Measurements from ENCODE around the gene A4GNT. TPM values are rescaled to one million over a fixed set of nuclear protein-coding genes. Genes with fewer than 3 reads are reported as not detected.

A4GNT gene
- total and polyA plus RNA-seq, 7 donors, result not detected

DNA sequence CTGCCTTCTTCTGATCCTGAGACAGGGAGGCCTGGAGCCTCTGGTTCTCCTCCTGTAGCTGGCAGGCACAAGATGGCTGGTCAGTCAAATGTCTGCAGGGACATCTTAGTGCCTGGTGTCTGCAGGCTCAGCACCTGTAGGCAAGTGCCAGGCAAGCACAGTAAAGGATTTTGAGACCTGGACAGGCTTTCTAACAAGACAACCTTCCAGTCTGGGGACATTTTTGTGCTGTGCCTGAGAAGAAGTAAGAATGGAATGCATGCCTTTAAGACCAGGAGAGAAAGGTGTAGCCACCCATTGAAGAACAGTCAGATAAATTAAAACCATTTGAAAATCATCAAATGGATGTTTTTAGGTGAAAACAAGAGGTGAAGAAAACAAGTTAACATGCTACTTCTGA is 48.0 kb downstream of the A4GNT start:
- H3K4me3 ChIP-seq, result no peak overlapping the region
- intact Hi-C loops (cut with DNase I), result loop anchor here (5.0 kb wide), 1 partner anchor 33 kb away; the partner anchor contains the start of gene DZIP1L
- H3K27ac ChIP-seq, result no peak overlapping the region
- no peaks in the 10 kb centered on the region for H3K27me3 ChIP-seq
- peaks cover 0 to 13% (median 11%) of the 10 kb centered on the region in 4 donors for H3K4me1 ChIP-seq
- peaks cover 0 to 52% (median 27%) of the 10 kb centered on the region in 4 donors for H3K36me3 ChIP-seq
- no peaks in the 10 kb centered on the region for H3K9me3 ChIP-seq
- TF ChIP-seq POLR2AphosphoS5 (IDR thresholded peaks at IDR 0.05) (no peak), POLR2A (IDR thresholded peaks at IDR 0.05) (no peak), EP300 (IDR thresholded peaks at IDR 0.05) (no peak), CTCF (IDR thresholded peaks at IDR 0.05) (no peak)
- no peak for DNase-seq

GRCh38 chr3:138082992-138083386 is 49.2 kb downstream of the A4GNT start:
- no peak for DNase-seq
- Histone ChIP-seq H3K27ac (peak overlapping the region in 2 of 4 donors; percentile 46 to 52), H3K9me3 (no peaks in the 10 kb centered on the region), H3K27me3 (no peaks in the 10 kb centered on the region), H3K4me3 (no peak overlapping the region), H3K4me1 (peaks cover 0 to 13% (median 11%) of the 10 kb centered on the region in 4 donors), H3K36me3 (peaks cover 0 to 56% (median 27%) of the 10 kb centered on the region in 4 donors)
- intact Hi-C loops (cut with DNase I), result loop anchor here (5.0 kb wide), 1 partner anchor 34 kb away; the partner anchor contains the start of gene DZIP1L
- TF ChIP-seq POLR2AphosphoS5 (IDR thresholded peaks at IDR 0.05), result no peak
- TF ChIP-seq CTCF (IDR thresholded peaks at IDR 0.05), result no peak
- TF ChIP-seq POLR2A (IDR thresholded peaks at IDR 0.05), result no peak
- no peak for TF ChIP-seq EP300 (IDR thresholded peaks at IDR 0.05)

GRCh38 chr3:138082085-138082991 is 49.9 kb downstream of the A4GNT start:
- 12 to 43% methylated on average over 8 of the region's 8 CpGs for WGBS, 2 donors
- no peak overlapping the region for H3K4me3 ChIP-seq
- H3K27me3 ChIP-seq, result no peaks in the 10 kb centered on the region
- peaks cover 4 to 56% (median 24%) of the 10 kb centered on the region in 4 donors for H3K36me3 ChIP-seq
- peaks cover 0 to 13% (median 11%) of the 10 kb centered on the region in 4 donors for H3K4me1 ChIP-seq
- TF ChIP-seq POLR2AphosphoS5 (IDR thresholded peaks at IDR 0.05), result no peak
- TF ChIP-seq CTCF (IDR thresholded peaks at IDR 0.05), result no peak
- TF ChIP-seq POLR2A (IDR thresholded peaks at IDR 0.05), result no peak
- TF ChIP-seq EP300 (IDR thresholded peaks at IDR 0.05), result no peak
- DNase-seq, result no peak
- H3K9me3 ChIP-seq, result no peaks in the 10 kb centered on the region
- intact Hi-C loops (cut with DNase I), result loop anchor here (5.0 kb wide), 1 partner anchor 35 kb away; the partner anchor contains the start of gene DZIP1L
- H3K27ac ChIP-seq, result peak overlapping the region; percentile 6 to 52 (median 42)

- Histone ChIP-seq H3K27me3 (no peaks in the 10 kb centered on the region), H3K4me3 (no peak overlapping the region), H3K27ac (peak overlapping the region; percentile 6 to 52 (median 42)), H3K36me3 (peaks cover 6 to 56% (median 21%) of the 10 kb centered on the region in 4 donors), H3K4me1 (peaks cover 0 to 13% (median 11%) of the 10 kb centered on the region in 4 donors), H3K9me3 (no peaks in the 10 kb centered on the region)
- TF ChIP-seq POLR2A (IDR thresholded peaks at IDR 0.05) (no peak), POLR2AphosphoS5 (IDR thresholded peaks at IDR 0.05) (no peak), CTCF (IDR thresholded peaks at IDR 0.05) (no peak), EP300 (IDR thresholded peaks at IDR 0.05) (no peak)
- 57 to 78% methylated on average over 5 of the region's 5 CpGs for WGBS, 2 donors
- intact Hi-C loops (cut with DNase I), result loop anchor here (5.0 kb wide), 1 partner anchor 36 kb away; the partner anchor contains the start of gene DZIP1L
- no peak for DNase-seq
Observed at GRCh38 chr3:138081371-138082084, 50.7 kb downstream of the A4GNT start.
